PFSK-1 (cell line): ENCODE measurements around the gene AGRN.

Source experiments
- FOXP2 ChIP-seq: optimal IDR thresholded peaks from 2 replicates; pipeline ENCODE3; 2011; ENCODE audit warnings: borderline replicate concordance, control low read depth, inconsistent platforms; ENCODE audit not compliant: insufficient read depth; ENCODE audit errors: extremely low read length, extremely low read depth
- POLR2AphosphoS5 ChIP-seq: IDR thresholded peaks from 2 replicates; pipeline ENCODE4 v1.6.1; 2012; ENCODE audit warnings: low read depth, mild to moderate bottlenecking, control low read depth, low read length, moderate library complexity
- REST ChIP-seq, 2 experiments: IDR thresholded peaks; 2 replicates each; pipeline versions ENCODE4 v1.6.1 to v1.8.0; 2011 to 2012; ENCODE audit warnings: low read depth in 2 of 2, low read length in 2 of 2, control low read depth in 1 of 2, inconsistent platforms in 1 of 2, mild to moderate bottlenecking in 1 of 2, moderate library complexity in 1 of 2; ENCODE audit not compliant: insufficient read depth in 1 of 2
- SIN3A ChIP-seq: IDR thresholded peaks from 2 replicates; pipeline ENCODE4 v1.6.1; 2012; ENCODE audit warnings: mild to moderate bottlenecking, low read length, moderate library complexity, borderline replicate concordance; ENCODE audit not compliant: insufficient read depth
- TAF1 ChIP-seq: IDR thresholded peaks from 2 replicates; pipeline ENCODE4 v1.6.1; 2012; ENCODE audit warnings: low read length, control low read depth, borderline replicate concordance; ENCODE audit not compliant: insufficient read depth

The AGRN gene

GRCh38 chr1:1059494-1060280, 39.8 kb downstream of the AGRN start:
- TF ChIP-seq SIN3A: no peak
- TF ChIP-seq POLR2AphosphoS5: no peak
- TF ChIP-seq REST (IDR thresholded peaks at IDR 0.05; ENCODE audit: insufficient read depth in 1 of 2, low read depth in 2 of 2, low read length in 2 of 2): no peak
- no peak for TF ChIP-seq TAF1
- no peak for TF ChIP-seq FOXP2

GRCh38 chr1:1060281-1061000, 40.5 kb downstream of the AGRN start:
- TF ChIP-seq POLR2AphosphoS5 (no peak), TAF1 (no peak), REST (IDR thresholded peaks at IDR 0.05; ENCODE audit: insufficient read depth in 1 of 2, low read depth in 2 of 2, low read length in 2 of 2) (no peak), FOXP2 (no peak), SIN3A (no peak)

GRCh38 chr1:1061682-1062345, 41.9 kb downstream of the AGRN start:
- TF ChIP-seq TAF1 (no peak), SIN3A (no peak), REST (IDR thresholded peaks at IDR 0.05; ENCODE audit: insufficient read depth in 1 of 2, low read depth in 2 of 2, low read length in 2 of 2) (no peak), FOXP2 (no peak), POLR2AphosphoS5 (no peak)

- TF ChIP-seq SIN3A (no peak), FOXP2 (no peak), REST (IDR thresholded peaks at IDR 0.05; ENCODE audit: insufficient read depth in 1 of 2, low read depth in 2 of 2, low read length in 2 of 2) (no peak), POLR2AphosphoS5 (no peak), TAF1 (no peak)
These were observed 42.6 kb downstream of the AGRN start for GRCh38 chr1:1062348-1063163.
